ENCODE measurements around the gene TBX2. TPM values are rescaled to one million over a fixed set of nuclear protein-coding genes. Genes with fewer than 3 reads are reported as not detected.
A peak's percentile ranks its signal among the peaks of the same experiment; 100 is the strongest.

TBX2 gene
- total RNA-seq, 1 experiment from 2014 or later: not detected

GRCh38 chr17:61452301-61453290 is 53.0 kb downstream of the TBX2 start, which contains the start of gene TBX4:
Gene TBX4 (plus strand): TSS chr17:61452422. CDS start chr17:61456491, 4,069 bp downstream.
- ChIA-PET POLR2A (ENCODE audit: low non-redundant PET) (no interaction called here), CTCF (no interaction called here)
- intact Hi-C loops (cut with micrococcal nuclease; ENCODE audit: unreplicated experiment): no loop called here
- Histone ChIP-seq H3K9me3 (ENCODE audit: low read depth, low read length, poor library complexity, severe bottlenecking) (no peaks in the 10 kb centered on the region), H3K4me3 (ENCODE audit: low read depth, low read length, poor library complexity, severe bottlenecking) (peak within 1 kb of the TSS; percentile 24), H3K27ac (ENCODE audit: low read depth, low read length, poor library complexity, severe bottlenecking) (no peak within 1 kb of the TSS), H3K36me3 (ENCODE audit: insufficient read depth, low read length, poor library complexity, severe bottlenecking) (no peaks in the 10 kb centered on the region), H3K27me3 (replicated peaks; ENCODE audit: insufficient read depth, low read depth, low read length, poor library complexity) (peaks cover 8% of the 10 kb centered on the region), H3K4me1 (ENCODE audit: insufficient read depth, low read length, poor library complexity, severe bottlenecking) (no peaks in the 10 kb centered on the region)
- no peak for DNase-seq (ENCODE audit: low spot score)
- no TSS peak for BruUV-seq (replicated peaks)
- TF ChIP-seq EZH2 (IDR thresholded peaks at IDR 0.05; ENCODE audit: borderline replicate concordance, low read depth, low read length, poor library complexity, severe bottlenecking): no peak
- TF ChIP-seq, protein P1, sequence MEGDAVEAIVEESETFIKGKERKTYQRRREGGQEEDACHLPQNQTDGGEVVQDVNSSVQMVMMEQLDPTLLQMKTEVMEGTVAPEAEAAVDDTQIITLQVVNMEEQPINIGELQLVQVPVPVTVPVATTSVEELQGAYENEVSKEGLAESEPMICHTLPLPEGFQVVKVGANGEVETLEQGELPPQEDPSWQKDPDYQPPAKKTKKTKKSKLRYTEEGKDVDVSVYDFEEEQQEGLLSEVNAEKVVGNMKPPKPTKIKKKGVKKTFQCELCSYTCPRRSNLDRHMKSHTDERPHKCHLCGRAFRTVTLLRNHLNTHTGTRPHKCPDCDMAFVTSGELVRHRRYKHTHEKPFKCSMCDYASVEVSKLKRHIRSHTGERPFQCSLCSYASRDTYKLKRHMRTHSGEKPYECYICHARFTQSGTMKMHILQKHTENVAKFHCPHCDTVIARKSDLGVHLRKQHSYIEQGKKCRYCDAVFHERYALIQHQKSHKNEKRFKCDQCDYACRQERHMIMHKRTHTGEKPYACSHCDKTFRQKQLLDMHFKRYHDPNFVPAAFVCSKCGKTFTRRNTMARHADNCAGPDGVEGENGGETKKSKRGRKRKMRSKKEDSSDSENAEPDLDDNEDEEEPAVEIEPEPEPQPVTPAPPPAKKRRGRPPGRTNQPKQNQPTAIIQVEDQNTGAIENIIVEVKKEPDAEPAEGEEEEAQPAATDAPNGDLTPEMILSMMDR (conservative IDR thresholded peaks at IDR 0.05; ENCODE audit: low read depth, low read length): no peak

DNA sequence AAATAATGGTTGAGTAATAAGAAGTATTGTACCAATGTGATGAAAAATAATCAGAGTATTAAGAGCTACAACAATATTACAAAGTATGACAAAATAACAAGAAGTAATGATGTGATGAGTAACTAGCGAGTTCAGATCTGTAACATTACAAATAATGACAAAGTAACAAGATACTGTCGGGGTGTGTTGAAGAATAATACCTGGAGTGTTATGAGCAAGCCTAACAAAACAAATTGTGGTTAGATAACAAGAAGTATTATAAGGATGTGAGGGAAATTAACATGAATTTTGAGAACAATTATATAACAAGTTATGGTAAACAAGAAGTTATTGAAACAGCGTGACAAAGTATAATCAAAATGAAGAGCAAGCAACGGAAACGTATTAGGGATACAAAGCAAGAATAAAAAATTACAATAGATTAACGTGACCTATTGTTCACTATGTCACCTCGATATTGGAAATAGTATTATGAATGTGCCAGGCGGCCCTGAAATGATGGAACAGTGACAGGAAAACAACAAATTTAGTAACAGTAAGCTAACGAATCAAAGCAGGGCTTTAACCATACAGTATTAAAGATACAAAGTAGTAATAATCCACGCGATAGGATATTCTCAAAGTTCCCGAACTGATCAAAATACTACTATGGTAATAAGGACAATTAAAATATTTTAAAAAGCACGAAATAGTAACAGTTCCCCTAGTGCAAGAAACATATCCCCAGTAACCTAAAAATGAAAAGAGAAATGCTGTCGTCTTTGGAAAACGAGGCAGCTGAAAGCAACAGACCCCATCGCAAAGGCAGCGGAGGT is 54.1 kb downstream of the TBX2 start:
- ChIA-PET CTCF (no interaction called here), POLR2A (ENCODE audit: low non-redundant PET) (no interaction called here)
- Histone ChIP-seq H3K27ac (ENCODE audit: low read depth, low read length, poor library complexity, severe bottlenecking) (no peak overlapping the region), H3K4me3 (ENCODE audit: low read depth, low read length, poor library complexity, severe bottlenecking) (no peak overlapping the region), H3K4me1 (ENCODE audit: insufficient read depth, low read length, poor library complexity, severe bottlenecking) (no peaks in the 10 kb centered on the region), H3K27me3 (replicated peaks; ENCODE audit: insufficient read depth, low read depth, low read length, poor library complexity) (peaks cover 8% of the 10 kb centered on the region), H3K36me3 (ENCODE audit: insufficient read depth, low read length, poor library complexity, severe bottlenecking) (no peaks in the 10 kb centered on the region), H3K9me3 (ENCODE audit: low read depth, low read length, poor library complexity, severe bottlenecking) (no peaks in the 10 kb centered on the region)
- TF ChIP-seq, protein P1 (conservative IDR thresholded peaks at IDR 0.05; ENCODE audit: low read depth, low read length): no peak
- TF ChIP-seq EZH2 (IDR thresholded peaks at IDR 0.05; ENCODE audit: borderline replicate concordance, low read depth, low read length, poor library complexity, severe bottlenecking): no peak
- no peak for DNase-seq (ENCODE audit: low spot score)
- intact Hi-C loops (cut with micrococcal nuclease; ENCODE audit: unreplicated experiment): no loop called here
- no TSS peak for BruUV-seq (replicated peaks)

DNA sequence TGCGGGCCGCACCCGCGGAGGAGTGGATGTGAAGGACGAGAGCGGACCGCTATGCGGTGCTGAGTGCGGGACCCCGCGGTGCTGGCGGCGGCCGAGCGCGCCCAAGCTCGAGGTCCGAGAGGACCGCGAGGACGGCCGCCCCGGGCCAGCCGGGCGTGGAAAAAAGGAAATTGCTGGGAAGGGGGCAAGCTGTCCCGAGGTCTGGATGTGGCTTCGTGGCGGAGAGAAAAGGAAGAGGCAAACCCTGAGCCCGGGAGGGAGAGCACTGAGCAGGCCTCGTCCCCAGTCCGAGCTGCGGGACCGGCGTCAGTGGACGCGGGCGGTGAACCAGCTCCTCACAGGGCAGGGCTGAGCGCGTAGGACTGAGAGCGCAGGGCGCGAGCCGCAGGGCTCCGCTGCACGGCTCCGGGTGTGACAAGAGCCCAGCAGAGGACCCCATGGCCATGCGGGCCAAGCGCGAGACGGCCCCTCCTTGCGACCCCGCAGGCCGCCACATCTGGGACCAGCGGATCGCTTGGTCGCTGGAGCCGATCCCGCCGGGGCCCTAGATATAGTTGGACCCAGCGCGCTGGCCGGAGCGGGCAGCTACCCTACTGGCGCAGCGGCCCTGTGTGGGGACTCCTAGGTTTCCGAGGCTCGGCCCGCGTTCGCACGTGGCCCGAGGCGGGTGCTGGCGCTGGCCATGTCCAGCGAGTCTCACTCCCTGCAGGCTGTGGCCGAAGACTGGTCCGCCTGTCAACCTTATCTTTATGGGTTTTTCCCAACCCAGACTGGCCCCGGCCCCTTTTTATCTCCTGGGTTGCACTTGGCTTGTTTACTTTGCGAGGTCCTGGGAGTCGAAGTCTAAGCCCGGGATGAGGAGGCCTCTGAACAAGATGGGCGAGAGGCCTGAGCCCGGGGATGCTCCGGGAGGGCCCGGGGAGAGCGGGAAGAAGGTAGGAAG is 55.0 kb downstream of the TBX2 start:
- Histone ChIP-seq H3K4me1 (ENCODE audit: insufficient read depth, low read length, poor library complexity, severe bottlenecking) (no peaks in the 10 kb centered on the region), H3K36me3 (ENCODE audit: insufficient read depth, low read length, poor library complexity, severe bottlenecking) (no peaks in the 10 kb centered on the region), H3K27me3 (replicated peaks; ENCODE audit: insufficient read depth, low read depth, low read length, poor library complexity) (peaks cover 8% of the 10 kb centered on the region), H3K27ac (ENCODE audit: low read depth, low read length, poor library complexity, severe bottlenecking) (no peak overlapping the region), H3K9me3 (ENCODE audit: low read depth, low read length, poor library complexity, severe bottlenecking) (no peaks in the 10 kb centered on the region), H3K4me3 (ENCODE audit: low read depth, low read length, poor library complexity, severe bottlenecking) (no peak overlapping the region)
- POLR2A ChIA-PET (ENCODE audit: low non-redundant PET): no interaction called here
- intact Hi-C loops (cut with micrococcal nuclease; ENCODE audit: unreplicated experiment): no loop called here
- CTCF ChIA-PET: no interaction called here
- no peak for DNase-seq (ENCODE audit: low spot score)
- TF ChIP-seq EZH2 (IDR thresholded peaks at IDR 0.05; ENCODE audit: borderline replicate concordance, low read depth, low read length, poor library complexity, severe bottlenecking): no peak
- TF ChIP-seq, protein P1 (conservative IDR thresholded peaks at IDR 0.05; ENCODE audit: low read depth, low read length): no peak
- no TSS peak for BruUV-seq (replicated peaks)

Data from A673 (cell line).